GM18507 (cell line): Measurements from ENCODE around the gene ITGA11.

Experiments
- DNase-seq: peaks from one replicate; pipeline ENCODE4 v3.0.0; 2011; ENCODE audit warnings: low read depth; ENCODE audit not compliant: insufficient read length; ENCODE audit errors: extremely low spot score
- FAIRE-seq: peaks from 2 replicates; lab custom pipeline; 2011; peaks lifted over from hg19 to GRCh38; lab: Jason Lieb, UNC

ITGA11 gene

DNA sequence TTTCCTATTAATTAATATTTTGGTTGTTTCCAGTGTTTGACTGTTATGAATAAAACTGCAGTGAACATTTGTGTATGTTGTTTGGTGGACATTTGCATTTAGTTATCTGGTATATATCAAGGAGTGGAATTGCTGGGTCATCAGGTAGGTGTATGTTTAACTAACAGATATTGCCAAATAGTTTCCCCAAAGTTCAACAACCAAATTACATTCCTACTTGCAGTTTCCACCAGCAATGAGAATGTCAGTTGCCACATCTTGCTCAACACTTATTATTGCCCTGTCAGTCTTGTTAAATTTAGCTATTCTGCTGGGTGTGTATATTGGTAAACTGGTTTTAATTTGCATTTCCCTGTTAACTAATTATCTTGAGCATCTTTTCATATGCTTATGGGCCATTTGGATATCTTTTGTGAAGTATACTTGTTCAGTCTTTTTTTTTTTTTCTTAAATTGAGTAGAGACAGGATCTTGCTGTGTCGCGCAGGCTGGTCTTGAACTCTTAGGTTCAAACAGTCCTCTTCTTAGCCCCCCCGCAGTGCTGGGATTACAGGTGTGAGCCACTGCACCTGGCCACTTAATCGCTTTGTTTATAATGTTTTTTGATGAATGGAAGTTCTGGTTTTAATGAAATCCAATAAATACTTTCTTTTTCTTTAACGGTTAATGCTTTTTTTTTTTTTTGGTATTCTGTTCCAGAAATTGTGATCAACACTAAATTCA, 146.5 kb downstream of the ITGA11 start:
- no peak for DNase-seq

DNA sequence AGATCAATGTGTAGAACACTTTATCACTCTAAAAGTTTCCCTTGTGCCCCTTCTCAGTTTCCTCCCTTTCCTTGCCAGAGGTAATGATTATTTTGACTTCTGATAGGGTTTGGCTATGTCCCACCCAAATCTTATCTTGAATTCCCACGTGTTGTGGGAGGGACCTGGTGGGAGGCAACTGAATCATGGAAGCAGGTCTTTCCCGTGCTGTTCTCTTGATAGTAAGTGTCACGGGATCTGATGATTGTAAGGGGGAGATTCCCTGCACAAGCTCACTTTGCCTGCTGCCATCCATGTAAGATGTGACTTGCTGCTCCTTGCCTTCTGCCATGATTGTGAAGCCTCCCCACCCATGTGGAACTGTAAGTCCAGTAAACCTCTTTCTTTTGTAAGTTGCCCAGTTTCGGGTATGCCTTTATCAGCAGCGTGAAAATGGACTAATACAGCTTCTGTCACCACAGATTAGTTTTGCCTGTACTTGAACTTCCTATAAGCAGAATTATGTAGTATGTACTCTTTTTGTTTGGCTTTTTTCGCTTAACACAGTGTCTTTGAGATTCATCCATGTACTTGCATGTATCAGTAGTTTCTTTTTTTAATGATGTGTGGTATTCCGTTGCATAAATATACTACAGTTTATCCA, 147.2 kb downstream of the ITGA11 start:
- no peak for FAIRE-seq
- no peak for DNase-seq

More for the DNA sequence above, 146.5 kb downstream of the ITGA11 start:
- FAIRE-seq = no peak

DNA sequence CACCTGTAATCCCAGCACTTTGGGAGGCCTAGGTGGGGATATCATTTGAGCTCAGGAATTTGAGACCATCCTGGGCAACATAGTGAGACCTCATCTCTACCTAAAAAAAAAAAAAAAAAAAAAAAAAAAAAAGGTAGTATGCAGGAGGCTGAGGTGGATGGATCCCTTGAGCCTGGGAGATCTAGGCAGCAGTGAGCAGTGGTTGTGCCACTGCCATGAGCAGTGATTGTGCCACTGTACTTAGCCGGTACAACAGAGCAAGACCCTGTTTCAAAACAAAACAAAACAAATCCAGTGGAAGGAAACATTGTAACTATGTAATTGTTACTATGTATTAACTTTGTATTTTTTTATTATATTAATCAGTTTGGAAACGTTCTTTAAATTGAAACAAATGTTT, 148.6 kb downstream of the ITGA11 start:
- no peak for FAIRE-seq
- DNase-seq = no peak

DNA sequence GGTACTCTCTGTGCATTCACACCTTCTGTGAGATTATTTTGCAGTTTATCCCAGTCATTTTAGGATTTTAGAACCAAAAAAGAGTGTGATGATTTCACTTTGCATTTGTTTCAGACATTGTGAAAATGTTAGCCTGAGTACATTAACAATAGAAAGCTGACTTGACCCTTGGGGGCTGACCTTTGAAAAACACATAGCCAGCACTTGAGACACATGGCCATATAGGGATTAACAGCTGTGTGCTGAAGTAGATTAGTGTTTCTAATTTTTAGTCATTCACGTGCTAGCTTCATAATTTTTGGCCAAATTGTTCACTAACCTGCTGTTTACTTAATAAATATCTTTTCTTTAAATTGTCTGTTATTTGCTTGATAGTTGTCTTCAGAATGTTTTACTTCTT, 151.0 kb downstream of the ITGA11 start:
- no peak for DNase-seq
- FAIRE-seq = no peak

DNA sequence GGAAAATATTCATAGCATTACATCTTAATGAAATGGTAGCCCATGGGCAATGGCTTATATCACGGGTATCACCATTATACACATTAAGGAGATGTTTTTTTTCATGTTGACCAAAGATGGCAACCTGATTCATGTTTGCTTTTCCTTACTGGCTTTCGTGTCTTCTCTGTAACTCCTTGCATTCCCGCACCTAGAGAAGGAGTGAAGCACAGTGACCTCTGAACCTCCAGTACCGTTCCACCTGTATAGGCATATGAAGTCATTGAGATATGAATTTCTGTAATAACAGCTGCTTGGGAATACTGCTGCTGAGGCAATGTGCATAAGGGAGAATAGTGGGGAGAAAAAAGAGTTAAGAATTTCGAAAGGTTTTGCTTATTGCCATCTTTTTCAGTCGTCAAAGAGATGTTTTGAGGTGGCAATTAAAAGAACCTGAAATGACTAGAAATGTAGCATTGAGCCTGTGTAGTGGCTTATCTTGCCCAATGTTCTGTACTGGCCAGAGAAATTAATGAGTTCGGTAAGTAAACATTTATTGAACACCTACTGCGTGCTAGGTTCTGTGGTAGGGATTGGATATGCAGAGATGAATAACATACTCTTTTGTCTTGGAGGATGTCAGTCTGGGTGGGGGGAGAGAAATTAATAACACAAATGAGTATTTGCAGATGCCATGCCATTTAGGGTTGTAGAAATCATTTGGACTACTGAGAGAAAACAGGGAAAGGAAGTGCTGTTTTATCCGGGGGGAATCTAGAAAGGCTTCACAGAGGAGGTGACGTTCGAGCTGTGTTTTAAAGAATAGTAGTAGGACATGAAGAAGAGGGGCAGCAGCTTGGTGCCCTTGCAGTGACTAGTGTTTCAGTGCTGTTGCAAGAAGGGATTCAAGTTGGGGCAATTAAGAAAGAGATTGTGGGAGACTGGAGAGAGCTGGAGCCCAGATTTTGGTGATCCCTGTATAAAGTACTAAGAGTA, 151.9 kb downstream of the ITGA11 start:
- FAIRE-seq = no peak

DNA sequence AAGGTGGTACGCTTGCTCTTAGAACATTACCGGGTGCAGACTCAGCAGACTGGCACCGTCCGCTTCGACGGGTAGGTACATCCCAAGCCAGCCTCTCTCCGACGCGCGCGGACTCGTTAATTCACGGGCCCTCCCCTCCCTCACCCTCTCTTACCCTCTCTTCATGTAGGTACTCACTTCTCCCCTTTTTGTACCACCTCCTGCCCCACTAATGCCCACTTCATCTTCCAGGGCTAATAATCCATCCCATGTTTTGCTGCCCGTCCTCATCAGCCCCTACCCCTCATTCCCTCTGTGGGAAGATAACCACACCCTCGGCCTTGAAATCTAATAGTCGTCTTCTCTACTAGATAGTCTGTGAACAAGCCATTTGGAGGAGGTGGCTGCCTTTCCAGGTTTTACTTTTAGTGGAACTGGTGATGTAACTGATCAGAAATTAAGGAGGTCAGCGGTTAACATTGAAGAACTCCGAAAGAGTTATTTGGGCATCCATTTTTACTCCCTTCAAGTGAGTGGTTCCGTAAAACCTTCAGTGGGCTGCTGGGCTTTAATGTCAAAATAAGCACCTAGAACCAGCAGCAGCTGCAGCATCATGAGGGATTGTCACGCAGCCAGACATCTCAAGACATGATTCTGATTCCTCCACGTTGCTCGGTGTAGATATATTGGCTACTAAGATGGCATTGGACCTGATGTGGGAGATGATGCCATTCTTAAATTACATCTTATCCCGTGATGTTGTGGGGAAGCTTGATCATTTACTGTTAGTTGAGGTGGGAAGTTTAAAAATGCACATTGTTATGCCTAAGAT, 153.2 kb downstream of the ITGA11 start:
- DNase-seq = no peak
- no peak for FAIRE-seq

More for the DNA sequence above, 151.9 kb downstream of the ITGA11 start:
- DNase-seq = no peak

DNA sequence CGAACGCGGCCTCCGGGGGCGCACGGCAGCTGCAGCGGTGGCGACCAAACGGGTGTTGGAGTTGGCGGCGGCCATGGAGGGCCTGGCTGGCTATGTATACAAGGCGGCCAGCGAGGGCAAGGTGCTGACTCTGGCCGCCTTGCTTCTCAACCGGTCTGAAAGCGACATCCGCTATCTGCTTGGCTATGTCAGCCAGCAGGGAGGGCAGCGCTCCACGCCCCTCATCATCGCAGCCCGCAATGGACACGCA, 153.7 kb downstream of the ITGA11 start:
- DNase-seq = no peak
- no peak for FAIRE-seq

DNA sequence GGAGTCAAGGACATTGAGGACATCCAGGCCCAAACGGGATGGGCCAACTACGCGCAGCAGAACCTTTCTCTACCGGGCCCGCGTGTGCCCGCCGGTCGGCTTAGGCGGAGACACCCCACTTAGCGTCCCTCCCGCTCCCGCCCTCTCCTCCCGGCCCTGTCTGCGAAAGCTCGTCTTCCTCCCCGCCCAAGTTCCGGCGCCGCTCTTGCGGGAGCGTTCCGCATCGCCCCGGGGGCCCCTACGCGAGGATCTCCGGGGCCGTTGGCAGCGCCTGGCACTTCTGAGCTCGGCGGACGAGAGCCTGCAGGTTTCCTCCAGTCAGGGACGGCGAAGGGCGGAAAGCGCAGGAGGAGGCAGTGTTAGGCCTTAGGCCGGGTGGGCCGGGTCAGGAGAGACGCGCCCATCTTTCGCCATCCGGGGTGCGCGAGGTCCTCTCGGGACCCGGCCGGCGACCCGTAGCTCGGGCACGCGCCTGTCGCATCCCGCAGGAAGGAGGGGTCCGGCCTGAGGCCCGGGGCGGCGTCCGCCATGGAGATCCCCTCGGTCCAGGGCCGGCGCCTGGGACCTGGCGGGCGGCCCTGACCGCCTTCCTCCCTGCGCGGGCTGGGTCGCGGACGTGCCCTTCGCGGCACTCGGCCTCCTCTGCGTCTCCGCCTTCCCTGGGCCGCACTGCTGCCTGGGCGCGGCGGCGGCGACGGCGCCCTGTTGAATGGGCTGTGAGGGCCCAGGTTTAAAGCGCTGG, 154.2 kb downstream of the ITGA11 start, which contains the start of gene FEM1B:
Gene FEM1B (plus strand): TSS at position 143 of the 742 bp plus-strand sequence. CDS start 673 bp downstream, outside the sequence.
- DNase-seq = peak; percentile 79
- peak; percentile 81 for FAIRE-seq

DNA sequence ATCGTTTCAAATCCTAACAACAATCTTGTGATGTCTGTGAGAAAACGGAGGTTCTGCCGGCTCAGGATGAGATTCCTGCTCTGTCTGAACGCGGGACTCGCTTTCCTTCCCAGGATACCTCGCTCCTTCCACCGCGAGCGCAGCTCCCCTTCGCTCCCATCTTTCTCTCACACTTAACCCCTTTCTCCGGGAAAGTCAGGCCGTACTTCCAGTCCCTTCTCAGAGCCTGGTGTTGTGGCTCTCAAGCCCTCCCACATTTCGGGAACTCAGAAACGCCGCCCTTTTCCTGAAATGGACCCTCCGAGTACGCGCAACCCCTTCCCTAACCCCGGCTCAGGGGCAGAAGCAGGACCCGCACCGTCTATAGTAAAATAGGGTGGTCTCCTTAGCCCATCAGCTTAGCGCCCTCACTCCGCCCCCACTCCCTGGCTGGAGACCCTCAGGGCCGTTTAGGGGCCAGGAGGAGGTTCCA, 154.8 kb downstream of the ITGA11 start:
- DNase-seq = no peak

DNA sequence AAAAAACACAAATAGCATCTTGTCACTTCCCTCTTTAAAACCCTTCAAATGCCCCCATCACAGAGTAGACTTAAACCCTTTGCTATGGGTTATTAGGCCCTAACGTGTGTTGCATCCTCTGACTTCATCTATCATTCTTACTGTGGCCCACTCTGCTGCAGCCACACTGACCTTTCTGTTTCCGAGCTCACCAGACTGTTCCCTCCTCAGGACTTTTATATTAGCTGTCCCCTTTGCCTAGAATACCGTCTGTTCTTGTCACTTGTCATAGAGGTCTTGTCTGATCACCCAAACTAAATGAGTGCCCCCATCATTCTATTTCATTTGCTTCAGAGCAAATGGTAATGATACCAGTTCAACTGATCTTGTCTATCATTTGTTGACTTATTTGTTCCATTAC, 155.3 kb downstream of the ITGA11 start:
- no peak for DNase-seq
- FAIRE-seq = no peak

More for the DNA sequence above, 154.8 kb downstream of the ITGA11 start:
- no peak for FAIRE-seq

DNA sequence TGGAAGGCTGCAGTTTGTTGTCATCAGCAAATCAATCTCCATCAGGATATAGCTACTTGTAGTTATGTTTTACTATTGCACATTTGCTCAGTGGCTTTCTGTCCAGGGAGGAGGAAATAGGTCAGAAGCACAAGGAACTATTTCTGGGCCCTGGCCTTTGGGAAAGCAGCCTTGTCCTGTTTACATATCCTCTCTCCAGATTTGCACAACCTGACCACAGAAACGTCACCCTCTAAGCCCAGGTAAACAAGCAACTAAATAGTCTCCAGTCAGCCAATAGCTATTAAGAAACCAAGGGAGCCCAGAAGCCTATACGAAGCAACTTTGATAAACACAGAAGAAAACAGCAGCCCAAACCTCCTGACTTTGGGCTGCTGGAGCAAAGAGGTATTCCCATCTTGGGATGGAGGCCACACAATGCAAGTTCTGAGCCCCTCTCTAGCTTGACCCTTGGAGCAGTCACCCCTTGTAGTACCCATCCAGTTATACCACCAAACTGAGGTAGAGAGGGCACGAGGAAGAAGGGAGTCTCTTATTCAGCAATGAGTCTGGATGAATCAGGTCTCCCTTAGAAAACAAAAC, 156.7 kb downstream of the ITGA11 start:
- FAIRE-seq = no peak
- no peak for DNase-seq

DNA sequence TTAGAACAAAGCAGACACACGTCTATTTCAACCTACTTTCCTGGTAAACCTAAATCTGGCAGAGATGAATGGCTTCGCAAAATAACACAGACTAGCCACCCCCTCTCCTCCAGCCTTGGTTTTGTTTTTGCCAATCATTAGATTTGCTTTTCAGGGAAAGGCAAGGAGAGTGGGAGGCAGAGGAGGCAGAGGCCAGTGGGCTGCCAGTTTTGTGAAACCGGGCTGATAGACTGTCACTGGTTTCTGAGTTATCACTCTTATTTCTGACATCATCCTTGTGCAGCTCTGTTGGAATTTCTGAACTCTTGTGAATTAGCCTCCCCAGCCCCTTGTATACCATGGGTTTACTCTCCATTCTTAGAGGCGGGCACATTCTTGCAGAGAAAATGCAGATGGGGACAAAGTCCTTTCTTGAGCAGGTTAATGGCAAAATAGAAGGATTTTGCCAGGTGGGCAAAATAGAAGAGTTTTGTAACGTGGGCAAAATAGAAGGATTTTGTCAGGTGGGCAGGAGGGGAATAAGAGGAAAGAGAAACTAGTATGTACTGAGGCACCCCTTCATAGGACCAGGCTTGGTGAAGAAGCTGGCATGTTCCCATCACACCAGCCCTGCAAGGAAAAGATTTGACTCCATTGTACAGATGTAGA, 157.6 kb downstream of the ITGA11 start:
- FAIRE-seq = no peak
- DNase-seq = no peak

DNA sequence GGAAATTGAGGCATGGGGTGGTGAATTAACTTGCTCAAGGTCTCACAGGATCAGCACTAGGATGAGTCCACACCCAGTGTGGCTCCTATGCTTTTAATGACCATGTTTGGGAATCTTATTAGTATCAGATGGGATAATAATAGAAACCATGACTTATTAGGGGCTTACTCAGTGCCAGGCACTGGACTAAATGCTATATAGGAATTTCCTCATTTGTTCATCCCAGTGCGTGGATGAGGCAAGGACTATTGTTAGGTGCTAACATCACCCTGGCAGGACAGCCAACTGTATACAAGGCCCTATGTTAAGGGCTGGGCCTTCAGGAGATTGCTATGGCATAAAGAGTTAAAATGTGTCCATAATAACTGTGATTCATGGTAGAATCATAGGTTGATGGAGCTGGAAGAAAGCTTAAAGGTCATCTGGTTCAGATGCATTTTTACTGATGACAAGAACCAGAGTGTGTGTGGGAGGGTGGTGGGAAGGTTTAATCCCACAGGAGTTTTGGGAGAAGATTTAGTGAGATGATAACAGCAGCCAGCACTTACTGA, 159.2 kb downstream of the ITGA11 start:
- no peak for DNase-seq
- no peak for FAIRE-seq

DNA sequence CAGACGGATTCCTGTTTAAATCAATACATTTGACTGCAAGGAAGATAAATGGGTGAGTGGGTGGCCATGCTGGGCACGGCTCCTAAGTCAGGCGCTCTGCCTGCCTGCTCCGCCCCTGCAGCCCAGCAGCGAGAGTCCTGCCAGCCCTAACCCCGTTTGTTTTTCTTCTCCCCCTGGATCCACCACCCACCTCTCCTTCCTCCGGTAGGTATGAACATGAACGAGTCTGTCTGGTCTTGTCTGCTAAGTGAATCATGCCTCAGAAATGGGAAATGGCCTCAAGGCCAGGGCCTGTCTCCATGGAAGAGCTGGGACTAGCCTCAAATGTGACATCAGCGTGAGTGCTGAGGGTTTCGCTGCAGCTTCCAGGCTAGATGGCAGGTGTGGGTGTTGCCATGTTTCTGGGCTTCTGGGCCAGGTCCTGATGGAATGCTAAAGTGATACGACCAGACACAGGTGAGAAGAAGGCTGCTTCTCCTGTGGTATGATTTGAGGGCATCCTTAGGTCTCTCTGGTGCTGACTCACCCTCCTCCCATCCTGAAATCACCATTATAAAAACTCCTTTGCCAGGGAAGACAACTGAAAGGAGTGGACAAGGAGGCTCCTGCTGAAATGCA, 160.0 kb downstream of the ITGA11 start:
- DNase-seq (no peak), FAIRE-seq (no peak)

DNA sequence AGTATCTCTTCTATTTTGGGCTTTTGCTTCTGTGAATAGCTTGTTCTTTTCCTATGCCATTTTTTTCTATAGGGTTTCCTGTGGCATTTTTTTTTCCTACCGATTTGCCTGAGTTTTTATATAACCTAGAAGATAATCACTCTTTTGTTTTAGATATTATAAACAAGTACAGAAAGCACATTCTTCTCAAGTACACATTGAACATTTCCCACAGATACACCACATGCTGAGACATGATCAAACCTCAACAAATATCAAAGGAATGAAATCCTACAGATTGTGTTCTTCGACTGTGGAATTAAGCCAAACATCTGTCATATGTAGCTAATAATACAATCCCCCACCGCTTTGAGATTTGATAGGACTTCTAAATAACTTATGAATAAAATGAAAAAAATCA, 163.6 kb downstream of the ITGA11 start:
- no peak for FAIRE-seq
- DNase-seq = no peak

DNA sequence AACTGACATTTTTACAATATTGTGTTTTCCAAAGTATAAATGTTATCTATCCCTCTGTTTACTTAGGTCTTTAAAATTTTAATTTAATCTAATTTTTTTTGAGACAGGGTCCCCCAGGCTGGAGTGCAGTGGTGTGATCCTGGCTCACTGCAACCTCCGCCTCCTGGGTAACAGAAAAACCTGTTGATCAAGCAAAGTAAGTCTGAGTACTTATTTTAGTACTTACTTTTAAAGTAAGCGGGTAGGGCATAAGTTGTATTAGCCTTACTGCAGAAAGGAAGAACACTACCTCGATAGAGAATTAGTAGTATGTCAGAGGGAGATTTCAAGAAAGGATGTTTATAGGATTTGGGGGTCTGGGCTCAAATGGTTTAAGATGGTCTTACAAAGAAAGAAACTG, 166.3 kb downstream of the ITGA11 start:
- FAIRE-seq = no peak
- DNase-seq = no peak

DNA sequence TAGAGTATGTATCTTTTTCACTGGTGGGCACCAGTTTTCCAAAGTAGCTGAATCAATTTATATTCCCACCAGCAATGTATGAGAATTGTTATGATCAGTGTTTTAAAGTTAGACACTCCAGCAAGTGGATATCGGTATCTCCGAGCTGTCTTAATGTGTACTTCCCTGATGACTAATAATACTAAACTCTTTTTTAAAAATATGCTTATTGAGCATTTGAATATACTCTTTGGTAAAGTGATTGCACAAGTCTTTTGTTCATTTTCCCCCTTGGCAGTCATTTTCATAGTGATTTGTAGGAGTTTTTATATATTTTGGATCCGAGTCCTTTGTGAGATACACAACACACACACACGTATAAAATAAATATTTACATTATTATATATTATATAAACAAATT, 166.9 kb downstream of the ITGA11 start:
- no peak for FAIRE-seq
- no peak for DNase-seq
